ENCODE data around the gene MEPCE. TPM values are rescaled to one million over a fixed set of nuclear protein-coding genes. Genes with fewer than 3 reads are reported as not detected.
A peak's percentile ranks its signal among the peaks of the same experiment; 100 is the strongest.

Gene MEPCE
- polyA plus RNA-seq, 1 experiment: 9.1 TPM

- no peak overlapping the region for H3K4me3 ChIP-seq (ENCODE audit: low read depth, low read length)
- CTCF ChIA-PET: interaction anchor here (0.6 kb wide), 1 partner anchor 17 kb away, joined by 4 read pairs; no protein-coding TSS in a partner anchor
- POLR2A ChIA-PET: no interaction called here
These were observed 42.7 kb downstream of the MEPCE start for GRCh38 chr7:100472121-100472851.

GRCh38 chr7:100472854-100473499, 43.3 kb downstream of the MEPCE start:
- TF ChIP-seq CTCF (IDR thresholded peaks at IDR 0.05; ENCODE audit: low read depth, low read length): no peak
- ChIA-PET POLR2A (no interaction called here), CTCF (interaction anchor here (0.6 to 1.9 kb wide), 3 partner anchors 10 to 27 kb away, joined by 4 to 10 read pairs (median 4); no protein-coding TSS in a partner anchor)
- H3K9me3 ChIP-seq (ENCODE audit: control insufficient read depth, insufficient read depth, low read length): no peaks in the 10 kb centered on the region; the same call in 1 of the 2 replicates
- H3K27me3 ChIP-seq (ENCODE audit: control insufficient read depth, insufficient read depth, low read length): no peaks in the 10 kb centered on the region
- no peak for DNase-seq (ENCODE audit: low read depth, low spot score)
- H3K4me3 ChIP-seq (ENCODE audit: low read depth, low read length): no peak overlapping the region
- H3K27ac ChIP-seq (ENCODE audit: low read depth, low read length): peak overlapping the region; percentile 57

More at GRCh38 chr7:100472121-100472851, 42.7 kb downstream of the MEPCE start:
- H3K27me3 ChIP-seq (ENCODE audit: control insufficient read depth, insufficient read depth, low read length): no peaks in the 10 kb centered on the region
- no peak for DNase-seq (ENCODE audit: low read depth, low spot score)
- TF ChIP-seq CTCF (IDR thresholded peaks at IDR 0.05; ENCODE audit: low read depth, low read length): no peak
- H3K27ac ChIP-seq (ENCODE audit: low read depth, low read length): no peak overlapping the region
- H3K9me3 ChIP-seq (ENCODE audit: control insufficient read depth, insufficient read depth, low read length): no peaks in the 10 kb centered on the region; the same call in 1 of the 2 replicates

- H3K9me3 ChIP-seq (ENCODE audit: control insufficient read depth, insufficient read depth, low read length): peaks cover 5% of the 10 kb centered on the region; the same call in 1 of the 2 replicates
- CTCF ChIA-PET: interaction anchor here (1.4 to 3.4 kb wide), 2 partner anchors 84 to 88 kb away, joined by 4 to 15 read pairs; no protein-coding TSS in a partner anchor
- TF ChIP-seq CTCF (IDR thresholded peaks at IDR 0.05; ENCODE audit: low read depth, low read length): no peak
- no peak for DNase-seq (ENCODE audit: low read depth, low spot score)
- peak overlapping the region; percentile 94 for H3K4me3 ChIP-seq (ENCODE audit: low read depth, low read length)
- H3K27me3 ChIP-seq (ENCODE audit: control insufficient read depth, insufficient read depth, low read length): no peaks in the 10 kb centered on the region
- no peak overlapping the region for H3K27ac ChIP-seq (ENCODE audit: low read depth, low read length)
- POLR2A ChIA-PET: no interaction called here
These were observed 45.9 kb downstream of the MEPCE start for GRCh38 chr7:100475549-100475948.

- no peak for TF ChIP-seq CTCF (IDR thresholded peaks at IDR 0.05; ENCODE audit: low read depth, low read length)
- no peaks in the 10 kb centered on the region for H3K27me3 ChIP-seq (ENCODE audit: control insufficient read depth, insufficient read depth, low read length)
- no peak for DNase-seq (ENCODE audit: low read depth, low spot score)
- CTCF ChIA-PET: interaction anchor here (1.4 to 3.4 kb wide), 3 partner anchors 69 to 87 kb away, joined by 3 to 15 read pairs (median 4); no protein-coding TSS in a partner anchor
- peaks cover 5% of the 10 kb centered on the region; the same call in 1 of the 2 replicates for H3K9me3 ChIP-seq (ENCODE audit: control insufficient read depth, insufficient read depth, low read length)
- H3K4me3 ChIP-seq (ENCODE audit: low read depth, low read length): peak overlapping the region; percentile 94
- POLR2A ChIA-PET: interaction anchor here (0.7 kb wide), 1 partner anchor 79 kb away, joined by 12 read pairs; no protein-coding TSS in a partner anchor
- H3K27ac ChIP-seq (ENCODE audit: low read depth, low read length): no peak overlapping the region
These were observed 46.6 kb downstream of the MEPCE start for GRCh38 chr7:100476101-100476780.
